ENCODE data around the gene STX8. TPM values are rescaled to one million over a fixed set of nuclear protein-coding genes. Genes with fewer than 3 reads are reported as not detected.

STX8 gene
- total and polyA plus RNA-seq, 3 donors from 2014 or later: 103 to 160 (median 125) TPM

DNA sequence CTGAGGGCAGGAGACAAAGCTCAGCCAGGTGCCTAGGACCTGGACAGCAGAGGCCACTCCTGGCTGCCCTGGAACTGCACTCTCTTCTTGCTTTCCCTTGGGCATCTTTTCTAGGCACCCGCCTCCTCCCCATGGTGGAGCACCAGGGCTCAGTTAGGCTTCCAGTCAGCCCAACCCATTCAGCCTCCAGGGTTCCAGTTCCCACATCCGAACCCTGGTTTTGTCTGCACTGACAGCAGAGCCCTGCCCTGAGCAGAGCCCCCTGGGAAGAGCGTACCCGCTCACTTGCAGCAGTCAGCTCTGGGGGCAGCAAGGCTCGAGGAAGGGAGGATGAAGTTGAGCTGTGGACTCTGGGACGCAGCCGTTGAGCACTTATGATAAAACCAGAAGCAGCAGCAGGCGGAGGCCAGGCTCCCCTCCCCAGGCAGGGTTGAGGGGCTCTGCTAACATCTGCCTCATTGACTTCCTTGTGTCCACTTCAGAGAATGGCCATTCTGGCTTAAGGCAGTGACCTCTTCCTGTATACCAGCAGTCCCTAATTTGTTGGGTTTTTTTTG, 341.2 kb downstream of the STX8 start:
- TF ChIP-seq POLR2A (IDR thresholded peaks at IDR 0.05): no peak
- TF ChIP-seq CTCF (IDR thresholded peaks at IDR 0.05): no peak
- Histone ChIP-seq H3K27me3 (no peaks in the 10 kb centered on the region), H3K9me3 (no peaks in the 10 kb centered on the region), H3K4me3 (no peak overlapping the region), H3K4me1 (peaks cover under 1% of the 10 kb centered on the region), H3K27ac (no peak overlapping the region), H3K36me3 (ENCODE audit: low read depth, missing control alignments) (no peaks in the 10 kb centered on the region)
- intact Hi-C loops (cut with DNase I; ENCODE audit: low total_unique reads): no loop called here
- DNase-seq: no peak
- 80 to 84% methylated on average over 8 of the region's 8 CpGs for WGBS, 2 donors

DNA sequence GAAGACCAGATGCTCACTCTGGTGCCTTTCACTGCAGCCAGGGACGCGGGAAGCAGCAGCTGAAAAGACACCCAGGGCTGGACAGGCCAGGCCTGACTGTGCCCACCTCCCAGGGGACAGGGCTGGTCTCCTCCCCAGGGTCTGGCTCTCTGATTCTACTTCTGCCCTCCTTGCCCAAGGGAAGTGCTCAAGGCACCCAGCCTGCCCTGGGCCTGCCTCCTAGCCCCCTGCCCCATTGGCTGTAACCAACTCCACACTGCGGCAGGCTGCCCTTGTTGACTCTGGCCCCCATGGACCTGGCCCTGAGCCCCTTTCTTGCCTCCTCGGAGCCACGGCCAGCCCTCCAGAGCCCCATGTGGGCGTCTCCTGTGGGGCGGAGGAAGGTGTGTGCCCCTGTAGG, 341.9 kb downstream of the STX8 start:
- 88 to 100% methylated on average over 2 to 7 of the region's 7 CpGs for WGBS, 2 donors
- DNase-seq: no peak
- TF ChIP-seq CTCF (IDR thresholded peaks at IDR 0.05): no peak
- no peak for TF ChIP-seq POLR2A (IDR thresholded peaks at IDR 0.05)
- H3K4me3 ChIP-seq: no peak overlapping the region
- no peaks in the 10 kb centered on the region for H3K36me3 ChIP-seq (ENCODE audit: low read depth, missing control alignments)
- intact Hi-C loops (cut with DNase I; ENCODE audit: low total_unique reads): no loop called here
- H3K4me1 ChIP-seq: no peaks in the 10 kb centered on the region
- no peaks in the 10 kb centered on the region for H3K27me3 ChIP-seq
- no peak overlapping the region for H3K27ac ChIP-seq
- no peaks in the 10 kb centered on the region for H3K9me3 ChIP-seq

DNA sequence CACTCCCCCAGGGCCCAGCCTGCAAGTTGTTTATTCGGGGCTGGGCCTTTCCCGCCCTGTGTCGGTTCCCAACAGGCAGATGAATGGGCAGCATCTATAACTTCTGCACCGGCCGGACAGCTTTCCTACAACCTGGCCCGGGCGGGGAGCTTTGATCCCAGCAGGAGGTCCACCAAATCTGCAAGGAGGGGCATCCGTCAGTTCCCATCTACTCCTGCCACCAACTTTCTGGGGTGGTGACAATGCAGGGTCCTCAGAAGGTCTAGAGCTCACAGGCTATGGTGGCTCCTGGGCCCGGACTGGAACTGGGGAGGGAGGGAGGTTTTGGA, 342.4 kb downstream of the STX8 start:
- Histone ChIP-seq H3K4me3 (no peak overlapping the region), H3K4me1 (no peaks in the 10 kb centered on the region), H3K36me3 (ENCODE audit: low read depth, missing control alignments) (no peaks in the 10 kb centered on the region), H3K27ac (no peak overlapping the region), H3K27me3 (no peaks in the 10 kb centered on the region), H3K9me3 (no peaks in the 10 kb centered on the region)
- TF ChIP-seq POLR2A (IDR thresholded peaks at IDR 0.05) (no peak), CTCF (IDR thresholded peaks at IDR 0.05) (no peak)
- WGBS, 2 donors: 58% methylated on average over 9 of the region's 9 CpGs; no CpG with 5 or more reads in 1 of the 2 donors
- DNase-seq: no peak
- intact Hi-C loops (cut with DNase I; ENCODE audit: low total_unique reads): no loop called here

DNA sequence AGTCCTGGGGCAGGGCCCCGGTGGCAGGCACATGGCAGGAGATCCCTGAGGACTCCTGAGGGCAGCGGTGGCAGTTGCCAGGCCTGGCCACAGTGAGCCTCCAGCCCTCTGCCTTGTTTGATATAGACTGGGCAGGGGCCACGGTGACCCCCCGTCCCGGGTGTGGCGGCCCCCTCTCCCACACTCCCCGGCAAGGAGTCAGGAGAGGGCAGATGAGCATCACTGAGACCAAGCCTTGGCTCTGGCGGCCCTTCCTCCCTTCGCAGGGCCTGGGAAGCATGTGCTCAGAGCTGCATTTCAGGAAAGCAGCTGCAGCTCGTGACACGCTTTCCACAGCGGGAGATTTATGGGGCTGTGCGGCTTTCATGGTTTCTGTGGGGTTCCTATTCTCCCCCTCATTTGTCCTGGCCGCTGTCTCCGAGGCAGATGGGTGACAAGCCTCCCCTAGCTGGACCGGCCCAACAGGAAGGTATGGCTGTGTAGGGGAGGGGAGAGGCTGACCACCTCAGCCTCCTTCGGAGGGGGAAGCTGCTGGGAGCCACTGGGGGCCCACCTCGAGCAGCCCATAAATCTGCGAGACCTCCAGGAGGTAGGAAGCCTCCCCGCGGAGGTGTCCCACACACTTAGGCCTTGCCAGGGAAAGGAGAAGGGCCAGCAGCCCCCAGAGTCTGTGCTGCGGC, 342.9 kb downstream of the STX8 start:
- H3K9me3 ChIP-seq: no peaks in the 10 kb centered on the region
- DNase-seq: no peak
- TF ChIP-seq CTCF (IDR thresholded peaks at IDR 0.05) (no peak), POLR2A (IDR thresholded peaks at IDR 0.05) (no peak)
- intact Hi-C loops (cut with DNase I; ENCODE audit: low total_unique reads): no loop called here
- no peaks in the 10 kb centered on the region for H3K4me1 ChIP-seq
- WGBS, 2 donors: 42 to 50% methylated on average over 2 to 22 of the region's 22 CpGs
- H3K27me3 ChIP-seq: no peaks in the 10 kb centered on the region
- no peak overlapping the region for H3K4me3 ChIP-seq
- H3K27ac ChIP-seq: no peak overlapping the region
- H3K36me3 ChIP-seq (ENCODE audit: low read depth, missing control alignments): no peaks in the 10 kb centered on the region

- H3K4me1 ChIP-seq: no peaks in the 10 kb centered on the region
- H3K27ac ChIP-seq: no peak overlapping the region
- no peak for TF ChIP-seq CTCF (IDR thresholded peaks at IDR 0.05)
- TF ChIP-seq POLR2A (IDR thresholded peaks at IDR 0.05): no peak
- no peaks in the 10 kb centered on the region for H3K36me3 ChIP-seq (ENCODE audit: low read depth, missing control alignments)
- no peak overlapping the region for H3K4me3 ChIP-seq
- intact Hi-C loops (cut with DNase I; ENCODE audit: low total_unique reads): no loop called here
- WGBS, 2 donors: 67 to 92% methylated on average over 1 to 6 of the region's 6 CpGs
- H3K9me3 ChIP-seq: no peaks in the 10 kb centered on the region
- DNase-seq: no peak
- no peaks in the 10 kb centered on the region for H3K27me3 ChIP-seq
These were observed 343.5 kb downstream of the STX8 start for GRCh38 chr17:9232155-9232475.
